MM.1S (cell line): Measurements from ENCODE around the gene TSHZ3.

Source experiments
- DNase-seq: peaks from one replicate; pipeline ENCODE4 v3.0.0-alpha.2; 2015
- H2AFZ ChIP-seq: fragments of 300-600 bp; sonication (generic); 2 replicates; pipeline ENCODE4 v1.6.0; 2016; ENCODE audit warnings: antibody characterized with exemption, low read length
- H3F3A ChIP-seq: fragments of 300-600 bp; sonication (generic); 2 replicates; pipeline ENCODE4 v1.6.1; 2016; ENCODE audit warnings: mild to moderate bottlenecking, antibody characterized with exemption, low read length, moderate library complexity, mixed read lengths; ENCODE audit not compliant: insufficient read depth
- H3K27ac ChIP-seq: fragments of 300-600 bp; sonication (generic); 2 replicates; pipeline ENCODE4 v1.5.1; 2016; ENCODE audit warnings: mild to moderate bottlenecking, low read length
- H3K27me3 ChIP-seq: fragments of 300-600 bp; sonication (generic); replicated peaks from 2 replicates; pipeline ENCODE4 v1.6.0; 2016; ENCODE audit warnings: low read length; ENCODE audit not compliant: insufficient read depth
- H3K36me3 ChIP-seq: fragments of 300-600 bp; sonication (generic); replicated peaks from 2 replicates; pipeline ENCODE4 v1.6.1; 2016; ENCODE audit warnings: mild to moderate bottlenecking, low read length, mixed read lengths; ENCODE audit not compliant: insufficient read depth
- H3K4me1 ChIP-seq: fragments of 300-600 bp; sonication (generic); 2 replicates; pipeline ENCODE4 v1.6.1; 2016; ENCODE audit warnings: low read length, mixed read lengths
- H3K4me2 ChIP-seq: fragments of 300-600 bp; sonication (generic); 2 replicates; pipeline ENCODE4 v1.6.0; 2016; ENCODE audit warnings: low read depth, low read length
- H3K4me3 ChIP-seq: fragments of 300-600 bp; sonication (generic); 2 replicates; pipeline ENCODE4 v1.5.1; 2016; ENCODE audit warnings: low read length, mixed read lengths
- H3K79me2 ChIP-seq: fragments of 300-600 bp; sonication (generic); 2 replicates; pipeline ENCODE4 v1.6.1; 2016; ENCODE audit warnings: mixed run types, low read length, mixed read lengths
- H3K9ac ChIP-seq: fragments of 300-600 bp; sonication (generic); 2 replicates; pipeline ENCODE4 v1.6.1; 2016; ENCODE audit warnings: low read length, mixed read lengths
- H3K9me2 ChIP-seq: fragments of 300-600 bp; sonication (generic); replicated peaks from 2 replicates; pipeline ENCODE4 v1.6.1; 2016; ENCODE audit warnings: mild to moderate bottlenecking, low read length, mixed read lengths; ENCODE audit not compliant: insufficient read depth
- H3K9me3 ChIP-seq: fragments of 300-600 bp; sonication (generic); replicated peaks from 2 replicates; pipeline ENCODE4 v1.6.1; 2016; ENCODE audit warnings: mild to moderate bottlenecking, low read length, mixed read lengths; ENCODE audit not compliant: insufficient read depth
- H4K20me1 ChIP-seq: fragments of 300-600 bp; sonication (generic); 2 replicates; pipeline ENCODE4 v1.6.1; 2016; ENCODE audit warnings: mild to moderate bottlenecking, low read length, moderate library complexity, mixed read lengths; ENCODE audit not compliant: insufficient read depth
- EZH2 ChIP-seq: fragments of 300-600 bp; sonication (generic); optimal IDR thresholded peaks from 2 replicates; pipeline ENCODE3; 2017; ENCODE audit warnings: low read depth, mild to moderate bottlenecking, antibody characterized with exemption, low read length, mixed read lengths
- EZH2phosphoT487 ChIP-seq: fragments of 300-600 bp; sonication (generic); IDR thresholded peaks from 2 replicates; pipeline ENCODE4 v1.6.1; 2018; ENCODE audit warnings: antibody characterized with exemption, low read length
- TF ChIP-seq, protein P1 (sequence below): fragments of 300-600 bp; sonication (generic); IDR thresholded peaks from 2 replicates; pipeline ENCODE4 v1.5.1; 2016; ENCODE audit warnings: antibody characterized with exemption, low read length, mixed read lengths

TSHZ3 gene

DNA sequence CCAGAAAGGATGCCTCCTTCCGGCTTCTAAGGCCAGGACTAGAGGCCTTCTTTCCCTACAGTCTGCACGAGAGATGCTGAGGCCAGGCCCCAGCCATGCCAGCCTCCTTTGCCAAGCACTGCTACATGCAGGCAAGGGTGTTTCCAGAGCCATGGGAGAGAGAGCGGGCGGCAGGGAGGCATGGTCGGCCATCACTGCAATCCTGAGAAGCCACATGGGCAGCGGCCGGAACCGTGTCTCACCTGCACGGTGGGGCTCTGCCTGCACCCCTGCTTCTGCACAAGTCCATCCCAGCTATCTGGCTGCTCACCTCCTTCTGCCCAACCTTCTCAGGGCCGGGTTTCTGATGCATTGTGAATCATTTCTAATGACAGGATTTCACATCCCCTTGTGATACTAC, 35.1 kb downstream of the TSHZ3 start:
- Histone ChIP-seq H3K9me2 (no peaks in the 10 kb centered on the region), H3K4me2 (no peak overlapping the region), H3K36me3 (no peaks in the 10 kb centered on the region), H3K79me2 (no peaks in the 10 kb centered on the region), H3K9me3 (no peaks in the 10 kb centered on the region), H3K4me3 (no peak overlapping the region), H3K27me3 (peaks cover 60% of the 10 kb centered on the region), H3F3A (no peaks in the 10 kb centered on the region), H2AFZ (no peak overlapping the region), H4K20me1 (no peaks in the 10 kb centered on the region), H3K4me1 (no peaks in the 10 kb centered on the region), H3K9ac (no peak overlapping the region), H3K27ac (no peak overlapping the region)
- TF ChIP-seq, protein P1, sequence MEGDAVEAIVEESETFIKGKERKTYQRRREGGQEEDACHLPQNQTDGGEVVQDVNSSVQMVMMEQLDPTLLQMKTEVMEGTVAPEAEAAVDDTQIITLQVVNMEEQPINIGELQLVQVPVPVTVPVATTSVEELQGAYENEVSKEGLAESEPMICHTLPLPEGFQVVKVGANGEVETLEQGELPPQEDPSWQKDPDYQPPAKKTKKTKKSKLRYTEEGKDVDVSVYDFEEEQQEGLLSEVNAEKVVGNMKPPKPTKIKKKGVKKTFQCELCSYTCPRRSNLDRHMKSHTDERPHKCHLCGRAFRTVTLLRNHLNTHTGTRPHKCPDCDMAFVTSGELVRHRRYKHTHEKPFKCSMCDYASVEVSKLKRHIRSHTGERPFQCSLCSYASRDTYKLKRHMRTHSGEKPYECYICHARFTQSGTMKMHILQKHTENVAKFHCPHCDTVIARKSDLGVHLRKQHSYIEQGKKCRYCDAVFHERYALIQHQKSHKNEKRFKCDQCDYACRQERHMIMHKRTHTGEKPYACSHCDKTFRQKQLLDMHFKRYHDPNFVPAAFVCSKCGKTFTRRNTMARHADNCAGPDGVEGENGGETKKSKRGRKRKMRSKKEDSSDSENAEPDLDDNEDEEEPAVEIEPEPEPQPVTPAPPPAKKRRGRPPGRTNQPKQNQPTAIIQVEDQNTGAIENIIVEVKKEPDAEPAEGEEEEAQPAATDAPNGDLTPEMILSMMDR = no peak
- TF ChIP-seq EZH2phosphoT487 (no peak), EZH2 (no peak)
- DNase-seq = no peak

DNA sequence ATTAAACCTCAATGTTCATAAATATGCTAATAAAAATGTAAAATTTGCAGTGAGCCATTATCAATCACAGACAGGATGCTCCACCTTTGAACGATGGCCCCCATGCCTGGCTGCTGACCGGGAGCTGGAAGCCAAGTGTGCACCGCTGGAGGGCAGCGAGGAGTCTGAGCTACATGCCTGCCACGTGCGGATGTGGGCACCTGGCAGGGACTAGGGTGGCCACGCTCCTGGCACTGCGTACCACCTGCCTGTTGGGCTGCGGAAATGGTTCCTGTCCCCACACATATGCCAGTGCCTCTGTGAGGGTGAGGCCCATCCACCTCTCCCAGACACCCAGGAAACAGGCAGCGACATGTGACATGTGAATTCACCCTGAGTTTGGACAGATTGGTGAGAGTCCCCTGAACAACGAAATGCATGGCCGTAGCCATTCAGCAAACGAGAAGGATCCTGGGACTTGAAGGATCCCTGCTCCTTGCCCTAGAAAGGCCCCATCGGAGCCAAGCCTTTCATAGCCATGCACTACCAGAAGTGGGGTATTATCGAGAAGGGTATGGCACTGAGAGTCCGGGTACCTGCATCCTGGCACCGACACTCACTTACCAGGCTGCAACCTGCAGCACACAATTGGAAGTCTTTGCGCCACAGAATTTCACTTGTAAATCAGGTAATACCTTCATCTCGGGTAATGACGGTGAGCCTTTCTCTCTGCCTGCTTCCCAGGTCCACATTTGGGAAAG, 35.8 kb downstream of the TSHZ3 start:
- Histone ChIP-seq H4K20me1 (no peaks in the 10 kb centered on the region), H3K27me3 (peaks cover 60% of the 10 kb centered on the region), H3K4me3 (no peak overlapping the region), H3K9ac (no peak overlapping the region), H3K9me2 (no peaks in the 10 kb centered on the region), H3K9me3 (no peaks in the 10 kb centered on the region), H3K4me2 (no peak overlapping the region), H3F3A (no peaks in the 10 kb centered on the region), H2AFZ (no peak overlapping the region), H3K4me1 (no peaks in the 10 kb centered on the region), H3K79me2 (no peaks in the 10 kb centered on the region), H3K36me3 (no peaks in the 10 kb centered on the region), H3K27ac (no peak overlapping the region)
- DNase-seq = no peak
- TF ChIP-seq, protein P1 = no peak
- TF ChIP-seq EZH2phosphoT487 (no peak), EZH2 (no peak)

DNA sequence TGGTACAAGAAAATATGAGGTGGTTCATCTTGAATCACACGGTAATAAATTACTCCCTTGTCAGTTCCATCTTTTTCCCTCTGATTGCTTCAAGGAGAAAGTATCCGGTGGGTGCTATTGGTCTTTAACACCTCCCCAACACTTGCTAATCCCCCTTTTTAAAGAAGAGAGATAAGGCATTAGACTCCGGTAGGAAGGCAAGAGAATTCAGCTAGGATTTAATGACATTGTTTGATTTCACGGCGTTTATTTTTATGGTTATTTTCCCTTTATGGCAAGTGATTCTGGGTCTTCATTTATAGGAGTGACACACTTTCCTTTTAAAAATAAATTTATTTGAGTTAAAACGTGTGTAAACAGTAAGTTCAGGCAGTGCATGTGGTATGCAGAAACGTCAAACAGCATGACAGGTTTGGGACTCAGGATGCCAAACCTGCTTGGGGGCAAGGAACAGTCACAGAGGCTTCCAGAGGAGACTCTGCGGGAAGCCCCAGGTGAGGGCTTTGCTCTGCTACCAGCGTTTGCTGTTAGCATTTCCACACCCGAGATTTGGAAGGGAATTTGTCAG, 36.5 kb downstream of the TSHZ3 start:
- peaks cover 60% of the 10 kb centered on the region for H3K27me3 ChIP-seq
- H3K4me3 ChIP-seq = no peak overlapping the region
- no peaks in the 10 kb centered on the region for H3F3A ChIP-seq
- no peaks in the 10 kb centered on the region for H3K9me2 ChIP-seq
- H3K9ac ChIP-seq = no peak overlapping the region
- no peak overlapping the region for H3K4me2 ChIP-seq
- TF ChIP-seq EZH2 (no peak), EZH2phosphoT487 (no peak)
- TF ChIP-seq, protein P1 = no peak
- H3K36me3 ChIP-seq = no peaks in the 10 kb centered on the region
- no peaks in the 10 kb centered on the region for H3K79me2 ChIP-seq
- H2AFZ ChIP-seq = no peak overlapping the region
- no peak overlapping the region for H3K27ac ChIP-seq
- H3K9me3 ChIP-seq = no peaks in the 10 kb centered on the region
- H3K4me1 ChIP-seq = no peaks in the 10 kb centered on the region
- no peak for DNase-seq
- no peaks in the 10 kb centered on the region for H4K20me1 ChIP-seq
